Naive thymus-derived CD4-positive, alpha-beta T cell (primary cell): ENCODE data around the gene IGFN1. TPM values are rescaled to one million over a fixed set of nuclear protein-coding genes. Genes with fewer than 3 reads are reported as not detected.

Source experiments
- ATAC-seq: fragments of 150-1000 bp; cut with Tn5 transposase; 2 replicates; pipeline ENCODE4 v1.10.0; 2021; ENCODE audit warnings: mild to moderate bottlenecking, moderate library complexity
- CTCF ChIA-PET: fragments of 350-600 bp; sonication (Branson Sonifier 250); formaldehyde crosslinking; loops from one replicate; lab custom pipeline; 2021; ENCODE audit warnings: antibody characterized with exemption; lab: Charles Lee
- POLR2A ChIA-PET: fragments of 350-600 bp; sonication (Branson Sonifier 250); formaldehyde crosslinking; loops from one replicate; lab custom pipeline; 2021; ENCODE audit warnings: antibody characterized with exemption, inconsistent platforms; lab: Charles Lee
- DNase-seq, 9 donors: peaks; one replicate each; pipeline versions ENCODE4 v3.0.0 to v3.0.0-alpha.2; 2020 to 2022; ENCODE audit warnings: mixed read lengths in 1 of 9
- H3K27ac ChIP-seq: one replicate; pipeline ENCODE4 v1.7.0; 2013; ENCODE audit warnings: mild to moderate bottlenecking, low read depth, low read length, moderate library complexity
- H3K27me3 ChIP-seq, 2 donors: one replicate each; pipeline ENCODE4 v1.7.0; 2013; ENCODE audit warnings: low read length in 2 of 2, mild to moderate bottlenecking in 2 of 2, moderate library complexity in 2 of 2; ENCODE audit not compliant: control insufficient read depth in 2 of 2, insufficient read depth in 2 of 2
- H3K36me3 ChIP-seq, 3 experiments: 1 replicate in 2 of 3; 2 replicates in 1 of 3; pipeline ENCODE4 v1.7.0; 2013; ENCODE audit warnings: low read length in 3 of 3, mild to moderate bottlenecking in 3 of 3, moderate library complexity in 1 of 3; ENCODE audit not compliant: insufficient read depth in 3 of 3, control insufficient read depth in 2 of 3
- H3K4me1 ChIP-seq, 2 donors: one replicate each; pipeline ENCODE4 v1.7.0; 2013; ENCODE audit warnings: low read length in 2 of 2, mild to moderate bottlenecking in 2 of 2, moderate library complexity in 1 of 2; ENCODE audit not compliant: control insufficient read depth in 2 of 2, insufficient read depth in 2 of 2
- H3K4me3 ChIP-seq: 2 replicates; pipeline ENCODE4 v1.7.0; 2013; ENCODE audit warnings: mild to moderate bottlenecking, low read length
- H3K9me3 ChIP-seq, 3 experiments: 1 replicate in 2 of 3; 2 replicates in 1 of 3; pipeline ENCODE4 v1.7.0; 2013; ENCODE audit warnings: low read length in 3 of 3; ENCODE audit not compliant: control insufficient read depth in 2 of 3
- H3K27ac Mint-ChIP-seq, 9 donors: one replicate each; pipeline ENCODE4 v1.8.0; 2020 to 2022; ENCODE audit warnings: mixed read lengths in 9 of 9, mild to moderate bottlenecking in 8 of 9, moderate library complexity in 5 of 9, inconsistent platforms in 2 of 9
- H3K27me3 Mint-ChIP-seq, 5 donors: one replicate each; pipeline ENCODE4 v1.8.0; 2021 to 2022; ENCODE audit warnings: mixed read lengths in 5 of 5, mild to moderate bottlenecking in 1 of 5
- H3K36me3 Mint-ChIP-seq, 5 donors: one replicate each; pipeline ENCODE4 v1.8.0; 2020 to 2022; ENCODE audit warnings: mixed read lengths in 5 of 5, mild to moderate bottlenecking in 3 of 5, inconsistent platforms in 1 of 5
- H3K4me1 Mint-ChIP-seq, 7 donors: one replicate each; pipeline ENCODE4 v1.8.0; 2020 to 2022; ENCODE audit warnings: mixed read lengths in 7 of 7, mild to moderate bottlenecking in 3 of 7, inconsistent platforms in 1 of 7
- H3K4me3 Mint-ChIP-seq, 10 donors: one replicate each; pipeline ENCODE4 v1.8.0; 2020 to 2022; ENCODE audit warnings: mild to moderate bottlenecking in 10 of 10, mixed read lengths in 10 of 10, moderate library complexity in 6 of 10, inconsistent platforms in 2 of 10
- H3K9me3 Mint-ChIP-seq, 11 donors: one replicate each; pipeline ENCODE4 v1.8.0; 2020 to 2022; ENCODE audit warnings: mixed read lengths in 11 of 11, mild to moderate bottlenecking in 4 of 11, inconsistent platforms in 1 of 11, moderate library complexity in 1 of 11
- intact Hi-C, 2 donors: fragments of 100-400 bp; cut with micrococcal nuclease; formaldehyde crosslinking; loops; one replicate each; pipeline ENCODE4 v1.15.1; 2023
- polyA plus RNA-seq, 2 donors: library from polyadenylated mRNA; unstranded; fragments of 300-500 nt; fragmentation: Illumina TruSeq; gene quantifications; one replicate each; pipeline ENCODE4 v1.2.3, GENCODE V29; 2021
- total RNA-seq, 6 experiments: library from RNA in 5 of 6; stranded (reverse) in 5 of 6; gene quantifications; 1 replicate in 5 of 6; 2 replicates in 1 of 6; pipeline ENCODE4 v1.2.3 and lab custom pipeline; 2021 to 2026

IGFN1 gene
- total and polyA plus RNA-seq, 7 experiments from 2014 or later = not detected

- Histone ChIP-seq H3K4me3 (no peak overlapping the region), H3K9me3 (no peaks in the 10 kb centered on the region), H3K36me3 (no peaks in the 10 kb centered on the region), H3K4me1 (no peaks in the 10 kb centered on the region), H3K27ac (no peak overlapping the region), H3K27me3 (no peaks in the 10 kb centered on the region)
- Mint-ChIP-seq H3K36me3 (no peaks in the 10 kb centered on the region), H3K27ac (no peak overlapping the region), H3K4me1 (peaks cover 0 to 5% (median 0%) of the 10 kb centered on the region in 7 donors), H3K4me3 (no peak overlapping the region), H3K9me3 (no peaks in the 10 kb centered on the region), H3K27me3 (peaks cover 24 to 43% (median 30%) of the 10 kb centered on the region in 5 donors)
- intact Hi-C loops = no loop called here
- ChIA-PET CTCF (no interaction called here), POLR2A (no interaction called here)
- ATAC-seq (no peak), DNase-seq (no peak)
Measured at GRCh38 chr1:201267481-201268229, 77.0 kb downstream of the IGFN1 start.

DNA sequence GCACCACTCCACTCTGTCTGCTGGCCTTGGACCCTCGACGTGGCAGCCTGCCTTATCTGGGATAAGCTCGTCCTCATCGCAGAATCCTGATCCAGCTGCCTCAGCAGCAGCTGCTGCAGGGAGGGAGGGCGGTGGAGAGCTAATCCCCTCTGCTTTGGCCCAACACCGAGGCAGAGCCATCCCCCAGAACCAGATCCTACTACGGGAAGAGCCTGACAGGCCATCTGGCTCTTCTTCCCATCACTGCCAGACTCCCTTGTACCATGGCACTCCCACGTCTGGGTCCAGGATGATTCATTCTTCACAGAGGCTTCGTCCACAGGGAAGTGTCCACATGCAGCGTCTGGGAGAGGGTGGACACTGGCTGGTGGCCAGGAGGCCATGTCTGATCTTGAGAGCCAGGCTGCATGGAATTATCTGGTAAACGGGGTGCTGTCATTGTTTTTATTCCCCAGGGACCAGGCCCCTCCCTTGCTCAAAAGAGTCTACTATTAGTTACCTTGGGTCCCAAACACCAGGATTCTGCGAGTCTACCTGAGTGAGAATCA is 78.1 kb downstream of the IGFN1 start:
- Histone ChIP-seq H3K27ac (no peak overlapping the region), H3K9me3 (no peaks in the 10 kb centered on the region), H3K27me3 (no peaks in the 10 kb centered on the region), H3K4me3 (no peak overlapping the region), H3K36me3 (no peaks in the 10 kb centered on the region), H3K4me1 (no peaks in the 10 kb centered on the region)
- peaks cover 24 to 43% (median 30%) of the 10 kb centered on the region in 5 donors for H3K27me3 Mint-ChIP-seq
- ChIA-PET POLR2A (no interaction called here), CTCF (no interaction called here)
- no peaks in the 10 kb centered on the region for H3K36me3 Mint-ChIP-seq
- peaks cover 0 to 5% (median 0%) of the 10 kb centered on the region in 7 donors for H3K4me1 Mint-ChIP-seq
- no peak for ATAC-seq
- H3K27ac Mint-ChIP-seq = no peak overlapping the region
- H3K9me3 Mint-ChIP-seq = no peaks in the 10 kb centered on the region
- intact Hi-C loops = no loop called here
- DNase-seq = no peak
- H3K4me3 Mint-ChIP-seq = no peak overlapping the region

DNA sequence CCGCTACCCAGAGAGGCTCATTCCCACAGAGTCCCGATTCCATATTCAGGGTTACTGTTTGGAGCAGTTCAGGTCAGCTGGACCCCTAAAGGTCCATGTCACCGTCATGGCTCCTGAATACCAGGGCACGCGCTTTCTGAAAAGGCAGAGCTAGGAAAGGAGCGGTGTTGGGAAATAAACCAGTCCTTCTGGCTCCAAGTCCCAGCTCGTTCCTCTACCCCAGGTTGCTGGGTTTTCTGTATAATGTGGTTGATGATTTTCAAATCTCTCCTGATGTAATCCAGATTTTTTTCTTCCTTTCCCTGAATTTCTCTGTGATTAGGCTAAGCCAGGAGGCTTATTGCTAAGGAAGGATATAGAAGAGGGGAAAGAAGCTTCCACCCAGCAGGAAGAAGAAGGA is 78.7 kb downstream of the IGFN1 start:
- ChIA-PET CTCF (no interaction called here), POLR2A (no interaction called here)
- H3K4me3 ChIP-seq = no peak overlapping the region
- intact Hi-C loops = no loop called here
- Mint-ChIP-seq H3K4me3 (no peak overlapping the region), H3K9me3 (no peaks in the 10 kb centered on the region), H3K27me3 (peaks cover 22 to 40% (median 30%) of the 10 kb centered on the region in 5 donors), H3K27ac (no peak overlapping the region), H3K36me3 (no peaks in the 10 kb centered on the region), H3K4me1 (peaks cover 0 to 5% (median 0%) of the 10 kb centered on the region in 7 donors)
- DNase-seq = no peak
- H3K9me3 ChIP-seq = no peaks in the 10 kb centered on the region
- H3K27me3 ChIP-seq = no peaks in the 10 kb centered on the region
- no peak overlapping the region for H3K27ac ChIP-seq
- no peaks in the 10 kb centered on the region for H3K36me3 ChIP-seq
- ATAC-seq = no peak
- no peaks in the 10 kb centered on the region for H3K4me1 ChIP-seq

GRCh38 chr1:201269900-201270410 is 79.3 kb downstream of the IGFN1 start:
- H3K27me3 ChIP-seq = no peaks in the 10 kb centered on the region
- no peaks in the 10 kb centered on the region for H3K9me3 ChIP-seq
- peaks cover 17 to 34% (median 30%) of the 10 kb centered on the region in 5 donors for H3K27me3 Mint-ChIP-seq
- peaks cover 0 to 5% (median 0%) of the 10 kb centered on the region in 7 donors for H3K4me1 Mint-ChIP-seq
- no peaks in the 10 kb centered on the region for H3K36me3 Mint-ChIP-seq
- DNase-seq (no peak), ATAC-seq (no peak)
- no peaks in the 10 kb centered on the region for H3K36me3 ChIP-seq
- H3K4me1 ChIP-seq = no peaks in the 10 kb centered on the region
- intact Hi-C loops = no loop called here
- ChIA-PET CTCF (no interaction called here), POLR2A (no interaction called here)
- no peak overlapping the region for H3K27ac Mint-ChIP-seq
- H3K4me3 ChIP-seq = no peak overlapping the region
- no peaks in the 10 kb centered on the region for H3K9me3 Mint-ChIP-seq
- H3K4me3 Mint-ChIP-seq = no peak overlapping the region
- no peak overlapping the region for H3K27ac ChIP-seq

GRCh38 chr1:201270616-201271390 is 80.2 kb downstream of the IGFN1 start:
- Mint-ChIP-seq H3K4me3 (no peak overlapping the region), H3K27ac (no peak overlapping the region), H3K36me3 (no peaks in the 10 kb centered on the region), H3K27me3 (peaks cover 14 to 34% (median 30%) of the 10 kb centered on the region in 5 donors), H3K9me3 (no peaks in the 10 kb centered on the region), H3K4me1 (peaks cover 0 to 5% (median 0%) of the 10 kb centered on the region in 7 donors)
- no peaks in the 10 kb centered on the region for H3K4me1 ChIP-seq
- intact Hi-C loops = no loop called here
- ChIA-PET CTCF (no interaction called here), POLR2A (no interaction called here)
- no peak overlapping the region for H3K27ac ChIP-seq
- H3K27me3 ChIP-seq = no peaks in the 10 kb centered on the region
- H3K9me3 ChIP-seq = no peaks in the 10 kb centered on the region
- H3K4me3 ChIP-seq = no peak overlapping the region
- DNase-seq (no peak), ATAC-seq (no peak)
- no peaks in the 10 kb centered on the region for H3K36me3 ChIP-seq

DNA sequence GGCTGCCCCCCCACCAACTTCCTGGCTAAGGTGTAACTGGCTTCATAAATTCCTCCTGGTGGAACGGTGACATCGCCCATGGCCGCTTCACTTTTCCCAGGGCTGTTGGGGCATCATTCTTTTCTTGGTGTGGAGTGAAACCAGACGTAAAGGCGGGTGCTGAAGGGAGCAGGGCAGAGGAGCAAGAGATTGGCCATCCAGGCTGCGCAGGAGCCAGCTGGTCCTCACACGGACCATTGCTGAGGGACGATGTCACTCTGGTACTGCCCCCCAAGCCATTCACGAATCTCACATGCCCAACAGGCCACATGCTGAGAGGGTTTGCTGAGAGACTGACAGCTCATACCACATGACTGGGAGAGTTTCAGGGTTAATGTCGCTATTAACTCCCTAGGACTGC is 82.2 kb downstream of the IGFN1 start:
- H3K9me3 ChIP-seq = no peaks in the 10 kb centered on the region
- intact Hi-C loops = no loop called here
- no peaks in the 10 kb centered on the region for H3K36me3 ChIP-seq
- POLR2A ChIA-PET = no interaction called here
- H3K4me3 Mint-ChIP-seq = no peak overlapping the region
- H3K4me1 Mint-ChIP-seq = no peaks in the 10 kb centered on the region
- no peak overlapping the region for H3K4me3 ChIP-seq
- no peak overlapping the region for H3K27ac Mint-ChIP-seq
- H3K27ac ChIP-seq = no peak overlapping the region
- CTCF ChIA-PET = interaction anchor here (1.3 kb wide), 1 partner anchor 19 kb away, joined by 5 read pairs; no protein-coding TSS in a partner anchor
- H3K9me3 Mint-ChIP-seq = no peaks in the 10 kb centered on the region
- no peaks in the 10 kb centered on the region for H3K4me1 ChIP-seq
- H3K27me3 Mint-ChIP-seq = peaks cover 0 to 22% (median 17%) of the 10 kb centered on the region in 5 donors
- ATAC-seq (no peak), DNase-seq (no peak)
- H3K36me3 Mint-ChIP-seq = no peaks in the 10 kb centered on the region
- H3K27me3 ChIP-seq = no peaks in the 10 kb centered on the region
